Adrenal gland (tissue), 12 donors: ENCODE measurements around the gene CHURC1. TPM values are rescaled to one million over a fixed set of nuclear protein-coding genes. Genes with fewer than 3 reads are reported as not detected.

ENCODE experiments used
- DNase-seq, 7 donors: peaks; one replicate each; pipeline ENCODE4 v3.0.0-alpha.2; 2019 to 2020
- H3K27ac ChIP-seq, 5 donors: fragments of 200-600 bp; sonication (generic) in 4 of 5; 1 replicate in 3 of 5; 2 replicates in 2 of 5; pipeline versions ENCODE4 v1.5.1 to v1.8.0; 2016 to 2020; ENCODE audit warnings: mild to moderate bottlenecking in 1 of 5
- H3K27me3 ChIP-seq: fragments of 200-600 bp; 2 replicates; pipeline ENCODE4 v1.8.0; 2021
- H3K36me3 ChIP-seq, 2 donors: fragments of 200-600 bp; replicated peaks in 1 of 2; 1 replicate in 1 of 2; 2 replicates in 1 of 2; pipeline versions ENCODE4 v1.5.1 to v1.8.0; 2018 to 2022
- H3K4me1 ChIP-seq, 2 donors: fragments of 200-600 bp; replicated peaks in 1 of 2; 1 replicate in 1 of 2; 2 replicates in 1 of 2; pipeline versions ENCODE4 v1.5.1 to v1.8.0; 2018 to 2021
- H3K4me3 ChIP-seq, 4 donors: fragments of 200-600 bp; sonication (generic) in 3 of 4; one replicate each; pipeline ENCODE4 v1.5.1; 2016 to 2018
- H3K9me3 ChIP-seq, 3 donors: fragments of 200-600 bp; sonication (generic) in 1 of 3; replicated peaks in 1 of 3; 1 replicate in 2 of 3; 2 replicates in 1 of 3; pipeline versions ENCODE4 v1.5.1 to v1.8.0; 2016 to 2021
- CTCF ChIP-seq, 6 experiments: fragments of 450-650 bp in 4 of 6; fragments of 200-600 bp in 2 of 6; sonication (generic) in 1 of 6; IDR thresholded peaks; 1 replicate in 5 of 6; 2 replicates in 1 of 6; pipeline versions ENCODE4 v1.5.1 to v1.8.0; 2016 to 2021; ENCODE audit warnings: antibody characterized with exemption in 6 of 6, mild to moderate bottlenecking in 2 of 6, moderate library complexity in 1 of 6
- POLR2A ChIP-seq, 2 donors: fragments of 450-650 bp; IDR thresholded peaks; one replicate each; pipeline ENCODE4 v1.6.1; 2017; ENCODE audit warnings: antibody characterized with exemption in 2 of 2, mild to moderate bottlenecking in 2 of 2, moderate library complexity in 1 of 2
- WGBS, 4 donors: extraction: QIAGEN DNeasy Blood & Tissue Kit in 2 of 4; methylation state at CpG; one replicate each; pipeline versions ENCODE4 v1.1.5 to v1.1.7; 2013 to 2017; 5-methylcytosine and 5-hydroxymethylcytosine counted together
- intact Hi-C, 2 donors: fragments of 100-400 bp; cut with DNase I; formaldehyde crosslinking; loops; one replicate each; pipeline versions ENCODE4 v1.14.1 to v1.15.0; 2022 to 2023
- polyA plus RNA-seq, 3 donors: library from polyadenylated mRNA; stranded (reverse); fragments of 200-250 nt in 2 of 3; fragments of 350-450 nt in 1 of 3; fragmentation: Illumina TruSeq in 1 of 3; extraction: RNeasy Lipid Tissue Mini Kit (QIAGEN cat#74804) in 1 of 3; gene quantifications; one replicate each; pipeline ENCODE4 v1.2.3, GENCODE V29; 2013 to 2014
- total RNA-seq, 9 donors: library from RNA; depleted of rRNA in 4 of 9; stranded (reverse); fragments of >200 nt in 4 of 9; fragments of 120-200 nt in 1 of 9; fragmentation: NEBNext Ultra II Directional in 1 of 9; extraction: Animal tissue kit (Norgen Biotek cat#: 25700) in 1 of 9; gene quantifications; one replicate each; pipeline versions ENCODE4 v1.1.0 to v1.2.4, GENCODE V29; 2013 to 2023
- donor health status: healthy with polysubstance abuse.
- donor health status: Bipolar disorder and iron deficiency.
- donor health status: DM: yes; HTN: yes; CAD: no.
- donor health status: DM: no; HTN: no; CAD: no.
- donor health status: DM: no; HTN: no; CAD: no.
- donor health status: DM: yes; HTN: yes; CAD: no.

Gene CHURC1
- total and polyA plus RNA-seq, 12 donors: 36.7 to 101 (median 74.2) TPM

DNA sequence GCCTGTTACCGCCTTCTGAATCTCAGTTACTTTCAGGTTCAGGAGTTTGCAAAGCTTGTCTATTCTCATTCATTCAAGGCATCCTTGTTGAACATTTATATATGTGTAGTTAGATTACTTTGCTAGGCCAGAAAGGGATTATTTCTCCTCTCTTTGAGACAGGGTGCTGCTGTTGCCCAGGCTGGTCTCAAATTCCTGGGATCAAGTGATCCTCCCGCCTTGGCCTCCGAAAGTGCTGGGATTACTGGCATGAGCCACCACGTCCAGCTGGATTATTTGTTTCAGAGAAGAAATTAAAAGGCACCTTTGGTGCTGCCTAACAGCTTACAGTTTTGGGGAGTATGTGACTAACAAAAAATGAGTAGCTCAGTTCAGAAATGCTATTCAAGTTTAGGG is 772 bp downstream of the CHURC1 start:
- Histone ChIP-seq H3K27ac (peak overlapping the region in 4 of 5 donors; percentile 94 to 99 (median 96)), H3K4me3 (peak overlapping the region; percentile 30 to 94 (median 86)), H3K27me3 (no peaks in the 10 kb centered on the region), H3K4me1 (peaks cover 20 to 47% of the 10 kb centered on the region in 2 donors), H3K9me3 (no peaks in the 10 kb centered on the region), H3K36me3 (no peaks in the 10 kb centered on the region)
- no peak for DNase-seq
- 20 to 31% (median 26%) methylated on average over 4 of the region's 4 CpGs for WGBS, 4 donors
- intact Hi-C loops: no loop called here
- TF ChIP-seq CTCF (IDR thresholded peaks at IDR 0.05) (no peak), POLR2A (IDR thresholded peaks at IDR 0.05) (no peak)

- Histone ChIP-seq H3K27me3 (no peaks in the 10 kb centered on the region), H3K4me1 (peaks cover 20 to 55% of the 10 kb centered on the region in 2 donors), H3K27ac (no peak overlapping the region), H3K4me3 (no peak overlapping the region), H3K9me3 (no peaks in the 10 kb centered on the region), H3K36me3 (no peaks in the 10 kb centered on the region)
- no peak for DNase-seq
- intact Hi-C loops: no loop called here
- 82 to 96% (median 89%) methylated on average over 2 of the region's 2 CpGs for WGBS, 4 donors
- TF ChIP-seq CTCF (IDR thresholded peaks at IDR 0.05) (no peak), POLR2A (IDR thresholded peaks at IDR 0.05) (no peak)
Measured at GRCh38 chr14:64915797-64916196, 1.5 kb downstream of the CHURC1 start.

- H3K4me3 ChIP-seq: no peak overlapping the region
- intact Hi-C loops: no loop called here
- TF ChIP-seq CTCF (IDR thresholded peaks at IDR 0.05): no peak
- TF ChIP-seq POLR2A (IDR thresholded peaks at IDR 0.05): no peak
- H3K36me3 ChIP-seq: no peaks in the 10 kb centered on the region
- H3K27me3 ChIP-seq: no peaks in the 10 kb centered on the region
- DNase-seq: no peak
- H3K4me1 ChIP-seq: peaks cover 20 to 56% of the 10 kb centered on the region in 2 donors
- WGBS, 4 donors: 61 to 78% (median 73%) methylated on average over 4 of the region's 4 CpGs
- peak overlapping the region in 2 of 5 donors; percentile 20 to 40 for H3K27ac ChIP-seq
- H3K9me3 ChIP-seq: no peaks in the 10 kb centered on the region
Measured at GRCh38 chr14:64918216-64918615, 4.0 kb downstream of the CHURC1 start.

DNA sequence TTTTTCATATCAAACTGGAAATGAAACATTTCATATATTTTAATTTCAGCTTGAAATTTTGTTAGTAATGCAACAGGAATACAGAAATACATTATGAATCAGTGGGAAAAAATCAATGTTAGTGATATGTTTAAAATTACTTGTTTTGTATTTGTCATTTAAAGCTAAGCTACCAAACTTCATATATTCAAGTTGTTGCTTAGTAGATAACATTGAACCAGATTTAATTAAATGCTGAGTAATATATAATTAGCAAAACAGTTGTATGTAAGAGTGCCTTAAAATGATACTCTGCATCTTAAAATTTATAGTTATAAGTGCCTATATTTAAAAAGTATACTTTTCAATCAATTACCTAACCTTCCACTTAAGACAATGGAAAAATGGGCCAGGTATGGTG is 5.0 kb downstream of the CHURC1 start:
- no peaks in the 10 kb centered on the region for H3K9me3 ChIP-seq
- no peak overlapping the region for H3K4me3 ChIP-seq
- TF ChIP-seq POLR2A (IDR thresholded peaks at IDR 0.05) (no peak), CTCF (IDR thresholded peaks at IDR 0.05) (no peak)
- H3K27me3 ChIP-seq: no peaks in the 10 kb centered on the region
- H3K27ac ChIP-seq: peak overlapping the region in 2 of 5 donors; percentile 0 to 9
- intact Hi-C loops: no loop called here
- peaks cover 0 to 4% of the 10 kb centered on the region in 2 donors for H3K36me3 ChIP-seq
- DNase-seq: no peak
- H3K4me1 ChIP-seq: peaks cover 20 to 53% of the 10 kb centered on the region in 2 donors
